HG02623 (cell line): ENCODE data around the gene NRROS.
A peak's percentile ranks its signal among the peaks of the same experiment; 100 is the strongest.

ENCODE experiments used
- ATAC-seq: cut with Tn5 transposase; IDR thresholded peaks from one replicate; pipeline ENCODE4 v1.9.1; 2021; ENCODE audit warnings: moderate library complexity; ENCODE audit not compliant: unreplicated experiment

The NRROS gene

GRCh38 chr3:196673632-196674031, 34.1 kb downstream of the NRROS start:
- no peak for ATAC-seq

DNA sequence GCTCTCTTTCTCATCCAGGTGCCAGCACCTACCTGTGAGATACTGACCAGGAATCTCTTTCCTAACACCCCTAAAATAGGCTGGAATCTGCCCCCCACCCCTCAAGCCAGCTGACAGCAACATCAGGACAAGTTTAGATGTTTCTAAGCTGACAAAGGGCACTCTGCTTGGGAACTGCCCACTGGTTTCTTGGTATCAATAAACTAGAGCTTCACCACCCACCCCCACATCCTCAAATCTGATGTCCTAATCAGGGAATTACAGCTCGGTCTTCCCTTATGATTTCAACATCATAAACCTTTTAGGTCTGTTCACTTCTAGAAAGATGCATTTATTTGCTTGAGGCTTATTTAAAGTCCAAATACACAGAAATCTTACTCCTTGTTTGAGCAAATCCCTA, 37.9 kb downstream of the NRROS start:
- ATAC-seq = no peak

DNA sequence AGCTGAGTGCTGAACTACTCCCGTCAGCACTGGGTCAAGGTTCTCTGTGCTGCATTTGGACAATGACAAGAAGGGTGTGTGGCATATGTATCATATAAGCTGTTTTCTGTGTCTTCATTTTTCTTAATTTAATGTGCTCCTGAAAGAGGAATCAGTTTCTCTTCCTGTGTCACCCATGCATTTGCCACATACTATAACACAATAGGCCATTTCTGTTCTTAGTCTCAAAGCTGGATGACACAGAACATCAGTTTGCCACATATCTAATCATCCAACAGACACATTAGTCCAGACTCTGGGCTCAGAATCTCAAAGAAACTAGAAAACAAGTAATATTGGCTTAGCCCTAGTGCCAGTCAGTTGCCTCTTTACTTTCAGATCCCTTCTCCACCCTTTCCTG, 38.4 kb downstream of the NRROS start:
- ATAC-seq = no peak

- peak; percentile 77 for ATAC-seq
Measured at GRCh38 chr3:196684548-196685407, 45.3 kb downstream of the NRROS start.

GRCh38 chr3:196686436-196686835, 46.9 kb downstream of the NRROS start:
- ATAC-seq = no peak

DNA sequence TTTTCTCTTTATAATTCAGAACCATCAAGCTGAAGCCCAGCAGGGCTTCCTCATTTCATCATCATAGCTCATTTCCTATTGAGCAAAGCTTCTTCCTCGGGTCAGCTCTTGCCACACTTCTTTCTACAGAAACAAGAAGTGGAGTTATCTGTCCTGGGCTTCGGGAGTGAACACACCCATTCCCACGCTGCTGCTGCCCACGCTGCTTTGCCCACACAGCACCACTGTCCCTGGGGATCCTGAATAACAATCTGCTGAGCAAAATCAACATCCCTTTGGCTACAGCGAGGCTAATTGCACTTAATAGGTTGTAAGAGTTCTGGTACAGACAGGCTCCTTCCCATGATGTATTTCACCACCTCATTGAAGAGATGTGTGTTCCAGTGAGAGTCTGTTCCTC, 48.9 kb downstream of the NRROS start:
- ATAC-seq = no peak

GRCh38 chr3:196689941-196690660, 50.6 kb downstream of the NRROS start:
- ATAC-seq = no peak

DNA sequence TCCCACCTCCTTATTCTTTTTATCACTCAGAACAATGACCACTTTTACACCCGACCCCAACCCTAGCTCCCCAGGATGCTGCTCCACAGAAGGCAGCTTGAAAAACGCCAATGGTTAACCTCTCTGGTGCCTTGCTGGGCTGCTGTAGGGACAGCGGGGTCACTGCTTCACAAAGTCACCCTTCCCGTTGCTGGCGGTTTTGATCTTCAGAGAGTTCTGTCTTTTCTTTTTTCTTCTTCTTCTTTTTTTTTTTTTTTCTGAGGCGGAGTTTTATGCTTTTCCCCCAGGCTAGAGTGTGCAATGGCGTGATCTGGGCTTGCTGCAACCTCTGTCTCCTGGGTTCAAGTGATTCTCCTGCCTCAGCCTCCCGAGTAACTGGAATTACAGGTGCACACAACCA, 51.9 kb downstream of the NRROS start:
- ATAC-seq = no peak

DNA sequence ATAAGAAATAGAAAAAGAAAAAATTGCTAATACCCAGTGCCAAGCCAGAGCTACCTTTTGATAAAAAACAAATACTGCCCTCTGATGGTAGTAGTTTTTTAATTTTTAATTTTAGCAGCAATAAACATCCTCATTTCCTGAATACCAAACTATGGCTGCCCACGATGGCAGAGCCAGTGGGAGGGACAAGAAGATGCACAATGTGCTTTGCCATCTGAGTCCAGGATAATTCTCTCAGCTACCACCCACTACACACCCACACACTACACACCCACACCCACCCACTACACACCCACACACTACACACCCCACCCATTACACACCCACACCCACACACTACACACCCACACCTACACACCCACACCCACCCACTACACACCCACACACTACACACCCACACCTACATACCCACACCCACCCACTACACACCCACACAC, 54.7 kb downstream of the NRROS start:
- ATAC-seq = no peak

DNA sequence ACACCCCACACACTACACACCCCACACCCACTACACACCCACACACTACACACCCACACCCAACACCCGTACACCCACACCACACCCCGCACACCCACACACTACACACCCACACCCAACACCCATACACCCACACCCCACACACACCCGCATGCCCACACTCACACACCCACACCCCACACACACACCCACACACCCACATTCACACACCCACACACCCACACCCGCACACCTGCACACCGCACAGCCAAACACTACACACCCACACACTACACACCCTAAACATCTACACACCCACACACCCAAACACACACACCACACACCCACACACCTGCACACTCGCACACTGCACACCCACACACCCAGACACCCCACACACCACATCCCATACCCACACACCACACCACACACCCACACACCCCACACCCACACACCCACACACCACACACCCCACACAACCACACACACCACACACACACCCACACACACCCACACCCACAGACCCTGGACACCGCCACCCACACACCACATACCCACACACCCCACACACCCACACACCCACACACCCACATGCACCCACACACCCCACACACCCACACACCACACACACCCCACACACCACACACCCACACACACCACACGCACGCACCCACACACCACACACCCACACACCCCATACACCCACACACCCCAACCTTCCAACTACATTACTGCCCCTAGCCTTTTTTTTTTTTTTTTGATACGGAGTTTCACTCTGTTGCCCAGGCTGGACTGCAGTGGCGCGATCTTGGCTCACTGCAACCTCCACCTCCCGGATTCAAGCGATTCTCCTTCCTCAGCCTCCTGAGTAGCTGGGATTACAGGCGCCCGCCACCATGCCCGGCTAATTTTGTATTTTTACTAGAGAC, 55.7 kb downstream of the NRROS start:
- ATAC-seq = no peak

GRCh38 chr3:196695849-196696226, 56.3 kb downstream of the NRROS start:
- ATAC-seq = no peak

GRCh38 chr3:196697270-196697669, 57.8 kb downstream of the NRROS start:
- no peak for ATAC-seq

GRCh38 chr3:196699749-196700148, 60.3 kb downstream of the NRROS start:
- ATAC-seq = no peak

DNA sequence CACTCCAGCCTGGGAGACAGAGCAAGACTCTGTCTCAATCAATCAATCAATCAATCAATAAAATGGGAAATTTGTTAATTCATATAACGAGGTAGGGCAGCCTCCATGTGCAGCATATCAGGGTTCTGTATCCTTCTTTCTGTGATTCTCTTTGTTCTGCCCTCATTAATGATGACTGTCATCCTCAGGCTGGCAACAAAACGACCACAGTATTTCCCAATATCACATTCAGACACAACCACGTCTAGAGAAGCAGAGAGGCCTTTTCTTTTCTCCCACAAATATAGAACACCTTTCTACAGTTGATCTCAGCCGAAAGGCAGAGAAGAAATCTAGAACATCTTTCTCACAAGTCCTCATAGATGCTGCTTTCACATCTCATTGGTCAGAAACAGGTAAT, 61.3 kb downstream of the NRROS start:
- no peak for ATAC-seq

DNA sequence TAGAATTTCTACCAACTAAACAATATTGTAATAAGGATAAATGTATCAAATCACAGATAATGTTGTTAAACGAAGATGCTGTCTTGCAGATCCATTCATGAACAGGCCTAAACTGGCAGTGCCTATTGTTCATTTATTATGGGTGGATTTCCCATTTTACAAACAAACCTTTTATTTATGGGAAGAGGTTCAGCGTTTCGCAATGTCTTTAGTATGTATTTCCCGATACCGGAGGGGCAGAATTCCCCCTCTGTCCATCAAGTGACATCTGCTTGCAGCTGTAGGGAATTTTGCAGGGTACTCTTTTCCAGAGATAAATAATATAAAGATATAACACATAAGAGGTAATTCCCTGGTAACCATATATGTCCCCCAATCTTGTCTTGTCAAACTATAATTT, 66.8 kb downstream of the NRROS start:
- no peak for ATAC-seq

DNA sequence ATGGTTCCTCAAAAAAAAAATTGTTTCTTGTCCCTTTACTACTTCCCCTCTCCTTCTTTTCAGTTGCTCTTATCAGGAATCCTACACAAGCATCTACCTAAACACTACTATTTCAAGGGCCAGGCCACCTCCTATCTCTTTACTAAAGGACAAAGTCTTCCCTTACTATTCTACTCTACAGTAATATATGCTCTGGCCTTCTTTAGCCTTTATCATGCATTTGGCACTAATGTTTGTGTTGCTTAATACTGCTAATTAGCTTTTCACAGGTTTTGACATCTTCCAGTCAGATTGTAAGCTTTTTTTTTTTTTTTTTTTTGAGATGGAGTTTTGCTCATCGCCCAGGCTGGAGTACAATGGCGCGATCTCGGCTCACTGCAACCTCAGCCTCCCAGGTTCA, 67.2 kb downstream of the NRROS start:
- no peak for ATAC-seq

DNA sequence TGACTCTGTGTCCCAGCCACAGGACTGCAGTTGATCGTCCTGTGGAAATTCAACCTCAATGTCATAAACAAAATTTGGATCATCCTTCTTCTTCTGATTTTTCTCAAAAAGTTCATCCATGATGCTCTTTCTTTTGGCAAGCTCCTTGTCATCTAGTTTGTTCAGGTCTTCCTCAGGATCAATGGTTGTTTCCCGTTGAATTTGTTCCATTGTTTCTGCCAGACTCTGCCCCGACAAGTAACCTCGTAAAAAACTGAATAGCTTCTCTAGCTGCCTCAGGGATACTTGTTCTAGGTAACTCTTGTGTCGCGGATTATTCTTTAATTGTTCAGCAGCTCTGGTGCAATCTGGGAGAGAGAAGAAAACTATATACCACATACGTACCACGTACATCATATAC, 68.1 kb downstream of the NRROS start:
- no peak for ATAC-seq

DNA sequence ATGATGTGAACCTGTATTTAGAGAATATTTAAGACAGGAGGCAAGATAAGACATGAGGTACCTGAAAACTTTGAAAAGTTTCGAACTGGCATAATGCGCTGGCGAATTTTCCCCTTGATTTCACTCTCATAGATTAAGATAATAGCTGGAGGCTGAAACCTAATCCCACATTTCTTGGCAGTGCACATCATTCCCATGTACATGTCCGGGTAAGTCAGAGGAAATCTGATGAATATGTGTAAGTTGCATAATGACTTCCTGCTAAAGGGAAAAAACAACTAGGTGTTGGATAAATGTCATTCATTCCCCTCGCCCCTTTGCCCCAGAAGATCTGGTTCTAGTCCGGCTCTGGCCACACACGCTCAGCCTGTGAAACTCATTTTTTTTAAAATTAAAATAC, 69.0 kb downstream of the NRROS start:
- ATAC-seq = no peak
